Osteocyte (in vitro differentiated cells): ENCODE results near the gene BLM. TPM values are rescaled to one million over a fixed set of nuclear protein-coding genes. Genes with fewer than 3 reads are reported as not detected.

Source experiments
- DNase-seq: peaks from one replicate; pipeline ENCODE4 v3.0.0; 2021; ENCODE audit warnings: mixed read lengths; ENCODE audit not compliant: unreplicated experiment; ENCODE audit errors: extremely low spot score
- H3K27ac Mint-ChIP-seq: one replicate; pipeline ENCODE4 v1.8.0; 2021; ENCODE audit warnings: mild to moderate bottlenecking, mixed read lengths; ENCODE audit not compliant: unreplicated experiment
- H3K27me3 Mint-ChIP-seq: one replicate; pipeline ENCODE4 v1.8.0; 2021; ENCODE audit warnings: mixed read lengths; ENCODE audit not compliant: unreplicated experiment
- H3K36me3 Mint-ChIP-seq: one replicate; pipeline ENCODE4 v1.8.0; 2021; ENCODE audit warnings: mixed read lengths; ENCODE audit not compliant: unreplicated experiment
- H3K4me1 Mint-ChIP-seq: one replicate; pipeline ENCODE4 v1.8.0; 2021; ENCODE audit warnings: mixed read lengths; ENCODE audit not compliant: unreplicated experiment
- H3K4me3 Mint-ChIP-seq: one replicate; pipeline ENCODE4 v1.8.0; 2021; ENCODE audit warnings: mild to moderate bottlenecking, moderate library complexity, mixed read lengths; ENCODE audit not compliant: unreplicated experiment
- H3K9me3 Mint-ChIP-seq: one replicate; pipeline ENCODE4 v1.8.0; 2021; ENCODE audit warnings: mixed read lengths; ENCODE audit not compliant: unreplicated experiment
- total RNA-seq: library from RNA; stranded (reverse); gene quantifications from 2 replicates; pipeline ENCODE4 v1.2.1, GENCODE V29; 2021
- TF ChIP-seq, protein P1 (sequence below): fragments of 200-600 bp; sonication (generic); IDR thresholded peaks from 2 replicates; pipeline ENCODE4 v1.5.0; 2021; ENCODE audit warnings: antibody characterized with exemption, mild to moderate bottlenecking, moderate library complexity

BLM gene
- total RNA-seq, 1 donor from 2014 or later: 2.7 TPM

DNA sequence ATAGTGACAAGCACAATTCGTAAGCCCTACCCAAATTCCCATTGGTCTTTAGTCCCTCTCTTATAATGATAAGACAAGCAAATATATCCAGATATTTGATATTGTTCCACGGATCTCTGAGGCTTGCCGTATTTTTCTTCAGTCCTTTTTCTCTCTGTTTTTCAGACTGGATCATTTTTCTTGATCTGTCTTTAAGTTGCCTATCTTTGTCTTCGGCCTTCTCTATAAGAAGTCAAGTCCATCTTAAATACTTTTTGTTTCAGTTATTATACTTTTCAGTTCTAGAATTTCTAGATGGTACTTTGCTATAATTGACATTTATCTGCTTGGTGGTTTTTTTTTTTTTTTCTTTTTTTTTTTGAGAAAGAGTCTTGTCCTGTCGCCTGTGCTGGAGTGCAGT, 13.7 kb upstream of the BLM start:
- TF ChIP-seq, protein P1, sequence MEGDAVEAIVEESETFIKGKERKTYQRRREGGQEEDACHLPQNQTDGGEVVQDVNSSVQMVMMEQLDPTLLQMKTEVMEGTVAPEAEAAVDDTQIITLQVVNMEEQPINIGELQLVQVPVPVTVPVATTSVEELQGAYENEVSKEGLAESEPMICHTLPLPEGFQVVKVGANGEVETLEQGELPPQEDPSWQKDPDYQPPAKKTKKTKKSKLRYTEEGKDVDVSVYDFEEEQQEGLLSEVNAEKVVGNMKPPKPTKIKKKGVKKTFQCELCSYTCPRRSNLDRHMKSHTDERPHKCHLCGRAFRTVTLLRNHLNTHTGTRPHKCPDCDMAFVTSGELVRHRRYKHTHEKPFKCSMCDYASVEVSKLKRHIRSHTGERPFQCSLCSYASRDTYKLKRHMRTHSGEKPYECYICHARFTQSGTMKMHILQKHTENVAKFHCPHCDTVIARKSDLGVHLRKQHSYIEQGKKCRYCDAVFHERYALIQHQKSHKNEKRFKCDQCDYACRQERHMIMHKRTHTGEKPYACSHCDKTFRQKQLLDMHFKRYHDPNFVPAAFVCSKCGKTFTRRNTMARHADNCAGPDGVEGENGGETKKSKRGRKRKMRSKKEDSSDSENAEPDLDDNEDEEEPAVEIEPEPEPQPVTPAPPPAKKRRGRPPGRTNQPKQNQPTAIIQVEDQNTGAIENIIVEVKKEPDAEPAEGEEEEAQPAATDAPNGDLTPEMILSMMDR: no peak
- no peak for DNase-seq
- Mint-ChIP-seq H3K36me3 (no peaks in the 10 kb centered on the region), H3K9me3 (peaks cover 5% of the 10 kb centered on the region), H3K27me3 (no peaks in the 10 kb centered on the region), H3K4me3 (no peak overlapping the region), H3K27ac (no peak overlapping the region), H3K4me1 (peaks cover 19% of the 10 kb centered on the region)

DNA sequence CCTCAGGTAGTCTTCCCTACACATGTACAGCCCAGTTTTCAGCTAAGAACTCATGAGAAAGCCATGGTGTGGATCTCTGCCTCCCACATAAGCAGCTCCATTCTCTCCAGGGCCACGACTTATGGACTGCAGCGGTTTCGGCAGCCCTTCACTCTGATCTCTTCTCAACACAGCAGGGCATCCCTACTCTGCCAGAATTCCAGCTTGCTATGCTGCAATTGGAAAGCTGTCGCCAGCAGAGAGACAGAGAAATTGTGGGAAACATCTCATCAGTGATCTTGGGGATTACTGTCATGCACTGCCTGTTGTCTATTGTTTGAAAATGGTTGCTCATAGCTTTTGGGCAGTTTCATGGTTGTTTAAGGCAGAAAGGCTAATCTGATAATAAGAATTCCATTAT, 11.9 kb upstream of the BLM start:
- Mint-ChIP-seq H3K27me3 (no peaks in the 10 kb centered on the region), H3K36me3 (no peaks in the 10 kb centered on the region), H3K4me3 (no peak overlapping the region), H3K4me1 (peaks cover 19% of the 10 kb centered on the region), H3K27ac (no peak overlapping the region), H3K9me3 (peaks cover 5% of the 10 kb centered on the region)
- no peak for DNase-seq
- TF ChIP-seq, protein P1: no peak

DNA sequence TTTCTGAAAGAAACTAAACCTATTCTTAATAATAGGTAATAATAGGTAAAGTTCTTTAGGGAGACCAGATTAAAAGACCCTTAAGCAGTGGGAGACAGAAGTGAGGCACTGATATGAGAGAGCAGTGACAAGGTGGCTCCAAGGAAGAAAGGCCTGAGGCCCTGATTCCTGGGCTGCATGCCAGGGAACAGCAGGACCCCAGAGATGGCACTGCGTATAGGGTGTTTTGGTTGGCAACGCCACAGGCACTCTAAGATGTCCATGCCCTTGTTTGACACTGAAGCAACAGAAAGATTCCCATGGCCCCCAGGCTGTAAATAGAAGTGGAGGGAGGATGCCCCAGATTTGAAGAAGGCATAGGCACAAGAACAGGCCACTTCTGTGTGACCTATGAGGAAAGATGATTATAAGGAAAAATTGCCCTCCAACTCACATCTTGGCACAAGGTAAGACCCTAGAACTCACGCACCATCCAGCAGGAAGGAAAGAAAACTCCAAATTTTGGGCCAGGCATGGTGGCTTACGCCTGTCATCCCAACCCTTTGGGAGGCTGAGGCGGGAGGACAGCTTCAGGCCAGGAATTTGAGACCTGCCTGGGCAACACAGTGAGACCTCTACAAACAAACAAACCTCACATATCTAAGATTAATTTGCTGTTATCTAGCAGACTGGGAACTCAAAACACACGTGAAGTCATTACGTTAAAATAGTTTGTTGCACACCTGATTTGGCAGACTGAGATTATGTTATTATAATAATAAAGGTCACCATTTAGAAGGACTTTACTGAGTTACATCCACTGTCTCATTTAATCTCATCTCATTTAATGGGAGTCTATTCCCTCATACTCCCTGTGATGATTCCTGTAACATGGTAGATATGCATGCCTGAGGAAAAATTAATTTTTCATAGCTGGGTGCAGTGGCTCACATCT, 10.5 kb upstream of the BLM start:
- H3K36me3 Mint-ChIP-seq: no peaks in the 10 kb centered on the region
- TF ChIP-seq, protein P1: no peak
- DNase-seq: peak; percentile 93
- H3K9me3 Mint-ChIP-seq: peaks cover 5% of the 10 kb centered on the region
- H3K4me1 Mint-ChIP-seq: peaks cover 19% of the 10 kb centered on the region
- H3K4me3 Mint-ChIP-seq: no peak overlapping the region
- H3K27me3 Mint-ChIP-seq: no peaks in the 10 kb centered on the region
- H3K27ac Mint-ChIP-seq: peak overlapping the region; percentile 82

DNA sequence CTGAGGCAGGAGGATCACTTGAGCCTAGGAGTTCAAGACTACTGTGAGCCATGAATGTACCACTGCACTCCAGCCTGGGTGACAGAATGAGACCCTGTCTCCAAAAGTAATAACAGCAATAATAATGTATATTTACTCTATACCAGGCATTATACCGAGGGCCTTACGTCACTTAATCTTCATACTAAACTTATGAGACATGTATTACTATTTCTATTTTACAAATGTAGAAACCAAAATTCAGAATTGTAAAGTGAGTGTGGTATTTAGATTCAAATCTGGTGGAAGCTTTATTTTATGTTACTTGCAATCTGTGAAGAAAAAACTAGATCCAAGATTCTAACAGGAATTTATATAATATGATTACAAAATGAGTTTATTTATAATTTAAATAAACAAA, 9.7 kb upstream of the BLM start:
- Mint-ChIP-seq H3K9me3 (peaks cover 3% of the 10 kb centered on the region), H3K27me3 (no peaks in the 10 kb centered on the region), H3K27ac (no peak overlapping the region), H3K36me3 (no peaks in the 10 kb centered on the region), H3K4me3 (no peak overlapping the region), H3K4me1 (peaks cover 19% of the 10 kb centered on the region)
- no peak for DNase-seq
- TF ChIP-seq, protein P1: no peak

DNA sequence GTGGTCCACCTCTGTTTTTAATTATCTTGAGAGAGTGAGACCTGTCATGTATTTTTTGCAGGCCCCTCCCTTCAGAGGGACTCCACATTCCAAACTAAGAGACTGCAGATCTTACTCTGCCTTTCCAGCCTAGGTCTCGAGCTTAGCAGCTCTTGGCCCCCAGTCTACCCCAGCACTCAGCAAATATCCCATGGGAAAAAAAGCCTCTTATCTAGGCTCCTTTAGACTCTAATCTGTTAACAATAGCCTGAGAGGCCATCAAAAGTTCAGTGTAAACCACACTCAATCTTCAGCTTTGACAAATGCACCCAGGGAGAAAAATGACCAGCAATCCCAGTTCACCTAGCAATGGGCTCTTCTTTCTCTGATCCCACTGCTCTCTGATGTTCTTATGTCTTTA, 8.6 kb upstream of the BLM start:
- no peak for DNase-seq
- H3K27ac Mint-ChIP-seq: no peak overlapping the region
- peaks cover 19% of the 10 kb centered on the region for H3K4me1 Mint-ChIP-seq
- H3K36me3 Mint-ChIP-seq: peaks cover 4% of the 10 kb centered on the region
- H3K4me3 Mint-ChIP-seq: no peak overlapping the region
- TF ChIP-seq, protein P1: no peak
- H3K27me3 Mint-ChIP-seq: no peaks in the 10 kb centered on the region
- no peaks in the 10 kb centered on the region for H3K9me3 Mint-ChIP-seq
